HG03280 (cell line): ENCODE measurements around the gene CHST9.
"Not testable (repeated sequence)": the region's sequence is repeated elsewhere in the genome, so short reads cannot be mapped to it uniquely, and the experiment has no call there.

Source experiments
- ATAC-seq: cut with Tn5 transposase; IDR thresholded peaks from one replicate; pipeline ENCODE4 v1.9.1; 2021; ENCODE audit warnings: mild to moderate bottlenecking, moderate library complexity; ENCODE audit not compliant: unreplicated experiment

CHST9 gene

GRCh38 chr18:27175245-27175644 lies 9.9 kb downstream of the CHST9 start:
- no peak for ATAC-seq

- no peak for ATAC-seq
Measured at GRCh38 chr18:27171993-27172392, 13.1 kb downstream of the CHST9 start.

GRCh38 chr18:27165412-27165811 lies 19.7 kb downstream of the CHST9 start:
- ATAC-seq, result no peak

GRCh38 chr18:27164905-27165304 lies 20.2 kb downstream of the CHST9 start:
- ATAC-seq, result no peak

GRCh38 chr18:27163197-27163716 lies 21.9 kb downstream of the CHST9 start:
- ATAC-seq, result not testable (repeated sequence)

GRCh38 chr18:27149240-27149639 lies 35.9 kb downstream of the CHST9 start:
- ATAC-seq, result not testable (repeated sequence)

- no peak for ATAC-seq
Measured at GRCh38 chr18:27144672-27145071, 40.4 kb downstream of the CHST9 start.

- ATAC-seq, result no peak
Measured at GRCh38 chr18:27143580-27144287, 41.4 kb downstream of the CHST9 start.

- no peak for ATAC-seq
Measured at GRCh38 chr18:27142891-27143290, 42.2 kb downstream of the CHST9 start.

- no peak for ATAC-seq
Measured at GRCh38 chr18:27141876-27142275, 43.2 kb downstream of the CHST9 start.

- ATAC-seq, result no peak
Measured at GRCh38 chr18:27138079-27138478, 47.0 kb downstream of the CHST9 start.

- no peak for ATAC-seq
Measured at GRCh38 chr18:27136208-27136535, 48.9 kb downstream of the CHST9 start.

GRCh38 chr18:27135504-27136207 lies 49.5 kb downstream of the CHST9 start:
- ATAC-seq, result no peak

- no peak for ATAC-seq
Measured at GRCh38 chr18:27130065-27130630, 55.0 kb downstream of the CHST9 start.

- ATAC-seq, result no peak
Measured at GRCh38 chr18:27124196-27124595, 60.9 kb downstream of the CHST9 start.

- ATAC-seq, result no peak
Measured at GRCh38 chr18:27121108-27121507, 64.0 kb downstream of the CHST9 start.

GRCh38 chr18:27120246-27120645 lies 64.9 kb downstream of the CHST9 start:
- no peak for ATAC-seq

GRCh38 chr18:27118973-27119372 lies 66.1 kb downstream of the CHST9 start:
- no peak for ATAC-seq

- ATAC-seq, result no peak
Measured at GRCh38 chr18:27114842-27115241, 70.3 kb downstream of the CHST9 start.

GRCh38 chr18:27113358-27113757 lies 71.8 kb downstream of the CHST9 start:
- no peak for ATAC-seq

- ATAC-seq, result no peak
Measured at GRCh38 chr18:27110319-27110718, 74.8 kb downstream of the CHST9 start.

- ATAC-seq, result no peak
Measured at GRCh38 chr18:27109451-27109850, 75.7 kb downstream of the CHST9 start.
